Right lobe of liver (tissue), 6 donors: ENCODE data around the gene KIF3B. TPM values are rescaled to one million over a fixed set of nuclear protein-coding genes. Genes with fewer than 3 reads are reported as not detected.

ENCODE experiments used
- ATAC-seq, 4 donors: fragments of 200-7000 bp; cut with Tn5 transposase; one replicate each; pipeline ENCODE4 v1.9.1; 2020; ENCODE audit warnings: mild to moderate bottlenecking in 4 of 4, moderate library complexity in 4 of 4
- DNase-seq, 3 donors: peaks; one replicate each; pipeline ENCODE4 v3.0.0-alpha.2; 2020
- H3K27ac ChIP-seq, 3 donors: fragments of 200-600 bp; one replicate each; pipeline ENCODE4 v1.8.0; 2022
- H3K27me3 ChIP-seq, 2 donors: fragments of 200-600 bp; one replicate each; pipeline ENCODE4 v1.8.0; 2022
- H3K36me3 ChIP-seq, 4 donors: fragments of 200-600 bp; sonication (generic) in 1 of 4; one replicate each; pipeline versions ENCODE4 v1.5.1 to v1.8.0; 2017 to 2022; ENCODE audit warnings: control low read depth in 1 of 4
- H3K4me1 ChIP-seq, 4 donors: fragments of 200-600 bp; sonication (generic) in 1 of 4; one replicate each; pipeline versions ENCODE4 v1.5.1 to v1.8.0; 2017 to 2022; ENCODE audit warnings: control low read depth in 1 of 4
- H3K4me3 ChIP-seq, 3 donors: fragments of 200-600 bp; one replicate each; pipeline ENCODE4 v1.8.0; 2022
- H3K9me3 ChIP-seq, 4 donors: fragments of 200-600 bp; sonication (generic) in 1 of 4; one replicate each; pipeline versions ENCODE4 v1.5.1 to v1.8.0; 2017 to 2022; ENCODE audit warnings: control low read depth in 1 of 4
- POLR2A ChIP-seq: fragments of 450-650 bp; IDR thresholded peaks from one replicate; pipeline ENCODE4 v1.6.1; 2017; ENCODE audit warnings: antibody characterized with exemption, mild to moderate bottlenecking
- WGBS: methylation state at CpG from one replicate; pipeline ENCODE4 v1.1.6; 2018; ENCODE audit warnings: low coverage, low lambda C conversion rate; ENCODE audit not compliant: insufficient coverage; ENCODE audit errors: missing lambda C conversion rate; 5-methylcytosine and 5-hydroxymethylcytosine counted together
- intact Hi-C, 2 donors: fragments of 100-400 bp; cut with DNase I; formaldehyde crosslinking; loops; one replicate each; pipeline versions ENCODE4 v1.11.2 to v1.14.1; 2022
- total RNA-seq, 6 experiments: library from RNA; depleted of rRNA in 2 of 6; stranded (reverse); fragments of >200 nt in 2 of 6; fragmentation: NEBNext Ultra II Directional in 3 of 6; extraction: Animal tissue kit (Norgen Biotek cat#: 25700) in 3 of 6; gene quantifications; one replicate each; pipeline versions ENCODE4 v1.1.0 to v1.2.4, GENCODE V29; 2016 to 2023
- TF ChIP-seq, protein P1 (sequence below), 4 donors: fragments of 200-600 bp in 3 of 4; fragments of 450-650 bp in 1 of 4; IDR thresholded peaks; one replicate each; pipeline versions ENCODE4 v1.5.1 to v1.8.0; 2016 to 2022; ENCODE audit warnings: antibody characterized with exemption in 4 of 4, mild to moderate bottlenecking in 2 of 4
- donor health status: DM: no; HTN: yes; CAD: no.
- donor health status: DM: no; HTN: no; CAD: no.
- donor health status: DM: no; HTN: no; CAD: no.
- donor health status: DM: no; HTN: yes; CAD: no.
- donor health status: DM: no; HTN: yes; CAD: no.

KIF3B gene
- total RNA-seq, 6 experiments from 2014 or later = 16.4 to 23.6 (median 20.7) TPM

DNA sequence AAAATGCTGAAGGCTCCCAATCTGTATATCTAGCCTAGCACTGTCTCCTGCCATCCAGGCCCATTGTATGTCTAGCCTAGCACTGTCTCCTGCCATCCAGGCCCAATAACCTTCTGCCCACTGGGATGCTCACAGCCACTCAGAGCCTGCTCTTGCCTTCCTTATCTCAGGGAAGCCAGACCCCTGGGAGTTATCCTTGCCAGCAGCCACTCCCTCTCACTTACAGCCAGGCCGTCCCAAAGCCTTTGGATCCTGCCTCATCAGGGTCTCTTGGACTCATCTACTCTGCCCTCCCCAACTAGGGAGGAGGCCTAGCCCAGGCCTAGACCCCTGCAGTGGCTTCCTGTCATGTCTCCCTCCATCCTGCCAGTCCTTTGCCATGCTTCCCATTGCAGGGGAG, 37.3 kb downstream of the KIF3B start:
- intact Hi-C loops = no loop called here
- 100% methylated on average over 1 of the region's 1 CpG for WGBS
- H3K27ac ChIP-seq = no peak overlapping the region
- ATAC-seq (no peak), DNase-seq (no peak)
- H3K36me3 ChIP-seq = peaks cover 0 to 26% (median under 1%) of the 10 kb centered on the region in 4 donors
- H3K9me3 ChIP-seq = no peaks in the 10 kb centered on the region
- H3K27me3 ChIP-seq = no peaks in the 10 kb centered on the region
- H3K4me1 ChIP-seq = no peaks in the 10 kb centered on the region
- TF ChIP-seq, protein P1, sequence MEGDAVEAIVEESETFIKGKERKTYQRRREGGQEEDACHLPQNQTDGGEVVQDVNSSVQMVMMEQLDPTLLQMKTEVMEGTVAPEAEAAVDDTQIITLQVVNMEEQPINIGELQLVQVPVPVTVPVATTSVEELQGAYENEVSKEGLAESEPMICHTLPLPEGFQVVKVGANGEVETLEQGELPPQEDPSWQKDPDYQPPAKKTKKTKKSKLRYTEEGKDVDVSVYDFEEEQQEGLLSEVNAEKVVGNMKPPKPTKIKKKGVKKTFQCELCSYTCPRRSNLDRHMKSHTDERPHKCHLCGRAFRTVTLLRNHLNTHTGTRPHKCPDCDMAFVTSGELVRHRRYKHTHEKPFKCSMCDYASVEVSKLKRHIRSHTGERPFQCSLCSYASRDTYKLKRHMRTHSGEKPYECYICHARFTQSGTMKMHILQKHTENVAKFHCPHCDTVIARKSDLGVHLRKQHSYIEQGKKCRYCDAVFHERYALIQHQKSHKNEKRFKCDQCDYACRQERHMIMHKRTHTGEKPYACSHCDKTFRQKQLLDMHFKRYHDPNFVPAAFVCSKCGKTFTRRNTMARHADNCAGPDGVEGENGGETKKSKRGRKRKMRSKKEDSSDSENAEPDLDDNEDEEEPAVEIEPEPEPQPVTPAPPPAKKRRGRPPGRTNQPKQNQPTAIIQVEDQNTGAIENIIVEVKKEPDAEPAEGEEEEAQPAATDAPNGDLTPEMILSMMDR (IDR thresholded peaks at IDR 0.05) = no peak
- no peak for TF ChIP-seq POLR2A
- H3K4me3 ChIP-seq = no peak overlapping the region

- Histone ChIP-seq H3K27me3 (no peaks in the 10 kb centered on the region), H3K27ac (no peak overlapping the region), H3K36me3 (peaks cover 0 to 23% (median 0%) of the 10 kb centered on the region in 4 donors), H3K9me3 (no peaks in the 10 kb centered on the region), H3K4me3 (no peak overlapping the region), H3K4me1 (no peaks in the 10 kb centered on the region)
- WGBS = 100% methylated on average over 3 of the region's 3 CpGs
- no peak for ATAC-seq
- TF ChIP-seq, protein P1 (IDR thresholded peaks at IDR 0.05) = no peak
- no peak for TF ChIP-seq POLR2A
- intact Hi-C loops = no loop called here
- DNase-seq = no peak
These were observed 37.9 kb downstream of the KIF3B start for GRCh38 chr20:32315399-32315798.

DNA sequence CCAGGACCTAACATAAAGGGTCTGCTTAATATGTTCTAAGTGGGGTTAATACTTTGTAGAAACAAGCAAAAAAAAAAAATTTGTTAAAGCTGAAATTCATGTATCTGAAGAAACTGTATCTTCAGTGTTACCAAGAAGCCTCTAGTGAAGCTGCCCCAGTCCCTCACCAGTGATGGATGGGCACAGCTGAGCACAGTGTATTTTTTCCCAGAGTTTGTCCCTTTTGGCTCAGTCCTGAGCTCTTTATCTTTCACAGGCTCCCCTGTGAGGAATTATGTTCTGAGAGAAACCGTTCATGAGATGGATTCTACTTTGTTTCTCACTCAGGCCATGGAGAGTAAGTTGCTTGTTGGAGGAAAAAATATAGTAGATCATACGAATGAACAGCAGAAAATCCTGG, 38.4 kb downstream of the KIF3B start:
- TF ChIP-seq, protein P1 (IDR thresholded peaks at IDR 0.05) = no peak
- no peak for TF ChIP-seq POLR2A
- H3K4me1 ChIP-seq = no peaks in the 10 kb centered on the region
- WGBS = 100% methylated on average over 1 of the region's 2 CpGs
- DNase-seq (no peak), ATAC-seq (no peak)
- no peaks in the 10 kb centered on the region for H3K9me3 ChIP-seq
- no peak overlapping the region for H3K4me3 ChIP-seq
- H3K27ac ChIP-seq = no peak overlapping the region
- H3K36me3 ChIP-seq = peaks cover 0 to 21% (median 0%) of the 10 kb centered on the region in 4 donors
- H3K27me3 ChIP-seq = no peaks in the 10 kb centered on the region
- intact Hi-C loops = no loop called here

- 90% methylated on average over 7 of the region's 7 CpGs for WGBS
- no peak for TF ChIP-seq POLR2A
- TF ChIP-seq, protein P1 (IDR thresholded peaks at IDR 0.05) = no peak
- Histone ChIP-seq H3K4me1 (no peaks in the 10 kb centered on the region), H3K27ac (no peak overlapping the region), H3K36me3 (peaks cover 0 to 18% (median 0%) of the 10 kb centered on the region in 4 donors), H3K4me3 (no peak overlapping the region), H3K27me3 (no peaks in the 10 kb centered on the region), H3K9me3 (no peaks in the 10 kb centered on the region)
- ATAC-seq = no peak
- DNase-seq = peak in 1 of 3 donors; percentile 8
- intact Hi-C loops = no loop called here
These were observed 39.2 kb downstream of the KIF3B start for GRCh38 chr20:32316667-32317066.

- H3K9me3 ChIP-seq = no peaks in the 10 kb centered on the region
- intact Hi-C loops = no loop called here
- DNase-seq (no peak), ATAC-seq (no peak)
- peaks cover 0 to 18% (median 0%) of the 10 kb centered on the region in 4 donors for H3K36me3 ChIP-seq
- WGBS = 77% methylated on average over 6 of the region's 6 CpGs
- H3K27ac ChIP-seq = no peak overlapping the region
- TF ChIP-seq POLR2A = no peak
- TF ChIP-seq, protein P1 (IDR thresholded peaks at IDR 0.05) = no peak
- no peak overlapping the region for H3K4me3 ChIP-seq
- no peaks in the 10 kb centered on the region for H3K27me3 ChIP-seq
- H3K4me1 ChIP-seq = peaks cover 0 to 4% (median 0%) of the 10 kb centered on the region in 4 donors
These were observed 41.6 kb downstream of the KIF3B start for GRCh38 chr20:32319100-32319499.
